Measurements from ENCODE around the gene ATP5MC3. TPM values are rescaled to one million over a fixed set of nuclear protein-coding genes. Genes with fewer than 3 reads are reported as not detected.
"Not testable (repeated sequence)": the region's sequence is repeated elsewhere in the genome, so short reads cannot be mapped to it uniquely, and the experiment has no call there.

ATP5MC3 gene
- total RNA-seq (2014; rRNA removed; shearing (Covaris generic)) = 334 and 437 TPM in 2 replicates

DNA sequence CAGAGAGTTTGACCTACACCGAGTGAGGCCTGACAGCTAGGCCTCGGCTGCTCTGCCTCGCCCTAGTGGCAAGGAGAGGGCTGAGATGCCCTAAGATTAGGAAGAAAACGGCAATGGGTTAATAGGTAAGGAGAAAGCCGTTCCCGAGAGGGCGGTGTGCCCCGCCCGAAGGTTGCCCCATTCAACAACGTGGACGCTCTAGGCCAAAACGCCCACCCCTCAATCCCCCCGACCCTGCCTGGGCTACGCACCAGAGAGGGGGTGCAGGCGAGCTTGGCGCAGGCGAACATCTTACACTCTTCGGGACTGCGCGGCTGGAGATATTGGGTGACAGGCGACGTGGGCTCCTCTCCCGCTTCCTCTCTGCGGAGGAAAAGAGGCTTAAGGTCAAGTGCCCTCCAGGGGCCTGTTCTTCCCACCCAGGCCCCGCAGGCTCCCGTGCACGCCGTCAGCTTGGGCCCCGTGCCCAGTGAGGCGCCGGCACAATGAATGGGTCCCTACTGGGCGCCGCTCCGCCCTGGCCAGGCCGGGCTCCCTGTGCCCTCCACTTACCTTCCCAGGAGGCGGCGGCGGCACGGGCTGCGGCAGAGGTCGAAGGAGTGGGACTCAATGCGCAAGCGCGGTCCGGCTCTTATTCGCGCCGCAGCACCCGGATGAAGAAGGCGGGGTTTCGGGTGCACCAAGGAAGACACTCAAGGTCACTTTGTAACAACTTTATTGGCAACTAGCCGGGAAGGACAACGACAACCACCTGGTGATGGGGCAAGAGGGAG, at the start of gene ATP5MC3:
Gene ATP5MC3, minus strand, starts transcription at position 607 of the 773 bp plus-strand sequence. Its CDS starts 317 bp downstream, at position 290.
- H3K36me3 ChIP-seq (replicated peaks; ENCODE audit: control insufficient read depth, insufficient read depth, low read length) = peaks cover 9% of the 10 kb centered on the region
- H3K27me3 ChIP-seq (ENCODE audit: control insufficient read depth, insufficient read depth, low read length) = no peaks in the 10 kb centered on the region
- DNase-seq = peak; percentile 90
- peak within 1 kb of the TSS; percentile 92 for H3K4me3 ChIP-seq (ENCODE audit: insufficient read depth, low read depth, low read length)

DNA sequence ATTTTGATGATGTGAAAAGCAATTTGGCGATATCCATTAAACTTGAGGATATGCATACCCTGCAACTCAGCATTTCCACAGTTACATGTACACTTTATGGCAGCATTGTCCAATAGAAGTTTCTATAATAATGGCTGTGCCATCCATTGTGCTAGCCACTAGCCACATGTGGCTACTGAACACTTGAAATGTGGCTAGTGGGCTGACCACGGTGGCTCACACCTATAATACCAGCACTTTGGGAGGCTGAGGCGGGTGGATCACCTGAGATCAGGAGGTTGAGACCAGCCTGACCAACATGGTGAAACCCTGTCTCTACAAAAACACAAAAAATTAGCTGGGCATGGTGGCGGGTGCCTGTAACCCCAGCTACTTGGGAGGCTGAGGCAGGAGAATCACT, 47.1 kb upstream of the ATP5MC3 start:
- not testable (repeated sequence) for H3K27me3 ChIP-seq (ENCODE audit: control insufficient read depth, insufficient read depth, low read length); H3K36me3 ChIP-seq (replicated peaks; ENCODE audit: control insufficient read depth, insufficient read depth, low read length); H3K4me3 ChIP-seq (ENCODE audit: insufficient read depth, low read depth, low read length); DNase-seq

DNA sequence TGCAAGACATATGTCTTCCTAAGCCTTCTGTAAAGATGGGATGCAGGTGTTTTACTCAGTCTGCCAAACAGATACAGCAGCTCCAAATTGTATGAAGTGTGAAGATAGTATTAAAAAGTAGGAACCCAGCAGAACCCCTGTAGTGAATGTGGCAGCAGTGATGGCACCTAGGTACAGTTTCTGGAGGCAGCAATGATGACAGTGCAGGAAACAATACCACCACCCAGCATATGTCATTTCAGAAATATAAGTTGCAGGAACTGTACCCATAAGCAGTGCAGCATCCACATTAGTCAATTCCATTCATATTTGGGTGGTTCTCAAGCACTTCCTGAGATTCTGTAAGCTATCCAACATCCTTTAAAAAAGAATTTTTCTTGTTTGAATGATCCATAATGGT, 46.7 kb upstream of the ATP5MC3 start:
- Histone ChIP-seq H3K4me3 (ENCODE audit: insufficient read depth, low read depth, low read length) (no peak overlapping the region), H3K27me3 (ENCODE audit: control insufficient read depth, insufficient read depth, low read length) (no peaks in the 10 kb centered on the region), H3K36me3 (replicated peaks; ENCODE audit: control insufficient read depth, insufficient read depth, low read length) (no peaks in the 10 kb centered on the region)
- no peak for DNase-seq

DNA sequence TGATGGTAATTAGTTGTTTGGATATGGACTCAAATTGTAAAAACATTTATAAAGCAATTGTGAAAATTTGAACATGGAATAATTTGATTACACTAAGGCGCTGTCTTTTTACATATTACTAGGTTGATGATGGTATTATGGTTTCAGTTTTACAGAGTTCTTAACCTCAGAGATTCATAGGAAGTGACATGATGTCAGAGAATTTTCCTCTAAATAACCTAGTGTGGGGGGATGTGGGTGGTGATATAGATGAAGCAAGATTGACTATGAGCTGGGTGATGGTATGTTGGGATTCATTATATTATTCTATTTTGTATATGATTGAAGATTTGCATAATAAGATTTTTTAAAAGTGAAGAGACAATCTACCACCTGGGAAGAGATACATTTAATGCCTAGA, 45.9 kb upstream of the ATP5MC3 start:
- H3K4me3 ChIP-seq (ENCODE audit: insufficient read depth, low read depth, low read length) = no peak overlapping the region
- no peak for DNase-seq
- no peaks in the 10 kb centered on the region for H3K27me3 ChIP-seq (ENCODE audit: control insufficient read depth, insufficient read depth, low read length)
- H3K36me3 ChIP-seq (replicated peaks; ENCODE audit: control insufficient read depth, insufficient read depth, low read length) = no peaks in the 10 kb centered on the region

DNA sequence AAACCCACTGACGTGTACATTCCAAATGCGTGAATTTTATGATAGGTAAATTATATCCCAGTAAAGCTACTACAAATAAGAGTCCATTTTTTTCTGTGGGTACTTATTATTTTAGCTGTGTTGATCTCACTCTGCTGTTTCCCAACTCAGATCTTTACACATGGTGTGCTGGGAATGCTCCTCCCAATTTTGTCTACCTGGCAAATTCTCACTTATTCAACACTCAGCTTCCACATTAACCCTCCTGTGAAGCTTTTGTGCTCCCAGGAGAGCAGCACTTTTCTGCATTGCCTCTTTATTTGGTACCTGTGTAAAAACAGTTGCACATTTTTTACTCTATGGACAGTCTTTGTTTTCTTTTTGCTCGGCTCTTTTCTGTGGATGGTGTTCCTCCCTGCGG, 38.6 kb upstream of the ATP5MC3 start:
- H3K36me3 ChIP-seq (replicated peaks; ENCODE audit: control insufficient read depth, insufficient read depth, low read length) = no peaks in the 10 kb centered on the region
- H3K27me3 ChIP-seq (ENCODE audit: control insufficient read depth, insufficient read depth, low read length) = no peaks in the 10 kb centered on the region
- no peak for DNase-seq

DNA sequence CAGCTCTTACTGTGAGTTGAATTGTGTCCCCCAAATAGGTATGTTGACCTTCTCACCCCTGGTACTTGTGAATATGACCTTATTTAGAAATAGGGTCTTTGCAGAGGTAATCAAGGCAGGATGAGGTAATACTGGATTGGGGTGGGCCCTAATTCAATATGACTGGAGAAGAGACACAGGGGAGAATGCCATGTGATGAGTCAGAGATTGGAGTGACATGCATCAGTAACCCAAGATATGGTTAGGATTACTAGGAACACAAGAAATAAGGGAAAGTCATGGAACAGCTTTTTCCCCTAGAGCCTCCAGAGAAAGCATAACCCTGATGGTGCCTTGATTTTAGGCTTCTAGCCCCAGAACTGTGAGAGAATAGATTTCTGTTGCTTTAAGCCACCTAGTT, 37.0 kb upstream of the ATP5MC3 start:
- Histone ChIP-seq H3K4me3 (ENCODE audit: insufficient read depth, low read depth, low read length) (no peak overlapping the region), H3K27me3 (ENCODE audit: control insufficient read depth, insufficient read depth, low read length) (no peaks in the 10 kb centered on the region), H3K36me3 (replicated peaks; ENCODE audit: control insufficient read depth, insufficient read depth, low read length) (no peaks in the 10 kb centered on the region)
- DNase-seq = no peak

More for the DNA sequence above, 38.6 kb upstream of the ATP5MC3 start:
- no peak overlapping the region for H3K4me3 ChIP-seq (ENCODE audit: insufficient read depth, low read depth, low read length)

DNA sequence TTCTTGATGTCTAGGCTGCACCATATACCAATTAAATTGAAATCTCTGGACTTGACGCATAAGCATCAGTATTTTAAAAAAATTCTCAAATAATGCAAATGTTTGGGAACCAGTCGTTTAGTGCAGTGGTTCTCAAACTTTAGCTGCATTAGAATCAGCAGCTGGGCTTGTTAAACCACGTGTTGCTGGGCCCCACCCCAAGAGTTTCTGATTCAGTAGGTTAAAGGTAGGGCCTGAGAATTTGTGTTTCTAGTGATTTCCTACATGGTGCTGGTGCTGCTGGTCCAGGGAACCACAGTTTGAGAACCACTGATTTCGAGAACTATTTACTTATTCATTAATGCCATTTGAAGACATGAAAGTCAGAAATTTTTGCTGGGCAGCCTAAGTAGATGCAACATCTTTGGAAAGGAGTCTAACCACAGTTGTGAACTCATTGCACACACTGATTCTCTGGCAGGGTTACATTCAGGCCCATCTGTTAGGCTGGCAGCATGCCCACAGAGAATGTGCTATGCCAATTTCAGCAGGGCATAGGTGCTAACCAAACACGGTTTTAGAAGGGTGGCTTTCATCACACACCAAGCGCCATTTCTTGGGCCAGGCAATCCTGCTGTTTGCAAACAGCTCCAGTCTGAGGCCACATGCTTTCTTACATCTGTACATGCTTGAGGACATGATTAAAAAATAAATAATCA, 26.4 kb upstream of the ATP5MC3 start:
- no peak for DNase-seq
- no peak overlapping the region for H3K4me3 ChIP-seq (ENCODE audit: insufficient read depth, low read depth, low read length)
- no peaks in the 10 kb centered on the region for H3K36me3 ChIP-seq (replicated peaks; ENCODE audit: control insufficient read depth, insufficient read depth, low read length)
- no peaks in the 10 kb centered on the region for H3K27me3 ChIP-seq (ENCODE audit: control insufficient read depth, insufficient read depth, low read length)

DNA sequence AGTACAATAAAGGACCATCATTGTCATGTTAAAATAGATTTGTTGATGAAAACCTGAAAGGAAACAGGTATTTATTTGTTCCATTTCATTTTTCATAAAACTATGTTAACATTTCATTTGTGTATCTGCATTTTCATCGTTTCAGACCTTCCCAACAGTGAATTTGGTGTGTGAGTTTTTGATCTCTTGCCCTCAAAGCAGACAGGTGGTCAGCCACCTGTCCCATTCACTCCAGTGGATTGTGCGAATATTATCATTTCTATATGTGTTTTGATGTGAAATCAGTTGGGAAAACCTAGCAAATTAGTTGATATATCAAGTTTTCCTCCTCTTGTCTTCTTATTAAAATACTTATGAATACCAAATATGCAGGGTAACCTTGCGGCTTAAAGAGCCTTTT, 25.4 kb upstream of the ATP5MC3 start:
- no peak for DNase-seq
- Histone ChIP-seq H3K36me3 (replicated peaks; ENCODE audit: control insufficient read depth, insufficient read depth, low read length) (no peaks in the 10 kb centered on the region), H3K27me3 (ENCODE audit: control insufficient read depth, insufficient read depth, low read length) (no peaks in the 10 kb centered on the region), H3K4me3 (ENCODE audit: insufficient read depth, low read depth, low read length) (no peak overlapping the region)

DNA sequence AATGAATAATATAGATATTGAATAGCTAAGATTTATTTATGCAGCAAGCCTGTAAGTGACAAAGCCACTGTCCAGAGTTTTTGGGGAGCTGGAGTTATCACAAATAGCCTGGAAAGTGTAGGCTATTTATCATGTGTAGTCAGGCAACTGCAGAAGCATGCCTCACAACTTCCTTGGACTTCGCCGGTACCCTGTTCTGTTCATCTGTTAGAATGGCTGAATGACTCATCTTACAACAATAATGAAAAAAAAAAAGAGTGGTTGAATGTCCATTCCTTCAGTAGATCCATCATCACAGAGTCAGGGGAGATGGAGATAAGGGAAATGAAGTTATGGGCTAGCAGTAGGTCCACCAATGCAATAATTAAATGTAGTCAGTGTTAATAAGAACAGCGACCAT, 24.0 kb upstream of the ATP5MC3 start:
- H3K4me3 ChIP-seq (ENCODE audit: insufficient read depth, low read depth, low read length) = no peak overlapping the region
- no peak for DNase-seq
- no peaks in the 10 kb centered on the region for H3K27me3 ChIP-seq (ENCODE audit: control insufficient read depth, insufficient read depth, low read length)
- H3K36me3 ChIP-seq (replicated peaks; ENCODE audit: control insufficient read depth, insufficient read depth, low read length) = no peaks in the 10 kb centered on the region

DNA sequence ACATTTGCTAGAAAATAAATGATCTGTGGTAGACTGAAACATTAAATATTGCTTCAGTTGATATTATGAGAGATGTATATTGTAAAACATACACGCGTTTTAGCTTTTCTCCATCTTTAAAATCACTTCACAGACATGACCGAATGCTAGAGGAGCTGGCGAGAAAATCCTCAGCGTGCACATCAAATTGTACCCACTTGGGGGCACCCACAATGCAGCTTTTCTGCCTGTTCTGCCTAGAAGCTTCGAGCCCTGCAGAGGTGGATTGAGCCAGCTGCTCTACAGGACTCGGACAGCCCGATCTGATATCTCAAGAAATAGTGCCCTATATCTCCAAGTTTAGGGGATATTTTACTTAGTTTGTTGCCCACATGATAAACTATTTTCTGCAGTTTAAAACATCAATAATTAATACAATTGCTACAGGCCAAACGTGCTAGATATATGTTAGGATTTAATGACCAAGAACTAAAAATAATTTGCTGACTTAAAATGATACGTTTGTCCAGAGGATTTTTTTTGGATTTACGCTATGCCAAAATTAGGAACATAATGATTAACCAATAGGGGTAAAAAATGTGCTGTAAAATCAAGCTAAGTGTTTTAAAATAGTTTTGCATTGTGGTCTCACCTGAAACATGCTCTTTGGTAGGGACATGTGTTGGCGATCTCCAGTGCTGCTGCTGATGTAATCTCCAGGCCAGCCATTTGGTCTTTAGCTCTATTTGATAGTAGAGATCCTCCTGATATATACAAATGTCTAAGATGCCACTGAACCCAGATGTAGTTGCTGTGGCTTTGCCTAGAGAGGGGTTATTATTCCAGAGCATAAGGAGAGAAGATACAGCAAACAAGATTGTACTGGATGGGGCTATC, 22.3 kb upstream of the ATP5MC3 start:
- Histone ChIP-seq H3K27me3 (ENCODE audit: control insufficient read depth, insufficient read depth, low read length) (no peaks in the 10 kb centered on the region), H3K36me3 (replicated peaks; ENCODE audit: control insufficient read depth, insufficient read depth, low read length) (no peaks in the 10 kb centered on the region), H3K4me3 (ENCODE audit: insufficient read depth, low read depth, low read length) (no peak overlapping the region)
- peak; percentile 52 for DNase-seq

DNA sequence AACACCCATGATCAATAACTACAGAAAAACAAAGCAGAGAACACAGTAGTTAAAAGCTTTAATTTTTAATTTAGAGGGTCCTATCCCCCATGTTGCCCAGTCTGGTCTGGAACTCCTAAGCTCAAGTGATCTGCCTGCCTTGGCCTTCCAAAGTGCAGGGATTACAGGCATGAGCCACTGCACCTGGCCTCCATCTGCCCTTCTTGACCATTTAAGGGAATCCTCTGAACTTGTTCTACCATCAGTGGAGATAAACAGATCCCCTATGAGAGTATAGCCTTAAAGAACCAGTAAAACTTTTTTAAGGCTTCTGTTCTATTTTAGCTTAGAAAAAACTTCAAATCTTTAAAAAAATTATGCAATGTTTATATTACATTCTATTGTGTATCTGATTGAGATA, 13.5 kb upstream of the ATP5MC3 start:
- H3K36me3 ChIP-seq (replicated peaks; ENCODE audit: control insufficient read depth, insufficient read depth, low read length) = no peaks in the 10 kb centered on the region
- H3K27me3 ChIP-seq (ENCODE audit: control insufficient read depth, insufficient read depth, low read length) = no peaks in the 10 kb centered on the region
- H3K4me3 ChIP-seq (ENCODE audit: insufficient read depth, low read depth, low read length) = no peak overlapping the region
- no peak for DNase-seq

DNA sequence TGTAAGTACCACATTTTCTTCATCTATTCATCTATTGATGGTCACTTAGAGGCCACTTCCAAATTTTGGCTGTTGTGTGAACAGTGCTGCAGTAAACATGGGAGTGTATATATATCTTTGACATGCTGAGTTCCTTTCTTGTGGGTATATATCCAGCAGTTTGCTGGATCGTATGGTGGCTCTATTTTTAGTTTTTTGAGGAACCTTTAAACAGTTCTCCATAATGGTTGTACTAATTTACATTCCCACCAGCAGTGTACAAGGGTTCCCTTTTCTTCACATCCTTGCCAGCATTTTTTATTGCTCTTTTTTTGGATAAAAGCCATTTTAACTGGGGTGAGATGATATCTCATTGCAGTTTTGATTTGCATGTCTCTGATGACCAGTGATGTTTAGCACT, 7.3 kb upstream of the ATP5MC3 start:
- Histone ChIP-seq H3K36me3 (replicated peaks; ENCODE audit: control insufficient read depth, insufficient read depth, low read length) (no peaks in the 10 kb centered on the region), H3K4me3 (ENCODE audit: insufficient read depth, low read depth, low read length) (no peak overlapping the region), H3K27me3 (ENCODE audit: control insufficient read depth, insufficient read depth, low read length) (no peaks in the 10 kb centered on the region)
- DNase-seq = no peak

DNA sequence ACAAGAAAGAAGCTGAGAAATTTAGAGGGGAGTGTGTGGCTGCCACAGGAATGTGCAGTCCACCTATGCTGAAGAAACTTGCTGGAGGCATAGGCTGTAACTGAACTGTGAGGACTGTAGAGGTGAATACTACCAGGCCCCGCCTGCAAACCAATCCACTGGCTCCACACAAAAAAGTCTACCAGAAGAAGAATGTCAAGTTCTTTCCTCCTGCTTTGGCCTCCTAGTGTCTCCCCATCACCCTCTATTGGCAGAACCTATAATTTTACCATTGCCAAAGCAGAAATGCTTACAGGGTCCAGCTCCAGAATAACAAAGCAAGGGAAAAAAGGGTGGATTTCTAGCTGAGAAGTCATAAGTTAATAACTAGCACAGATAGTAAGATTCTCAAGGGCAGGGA, 5.9 kb upstream of the ATP5MC3 start:
- Histone ChIP-seq H3K27me3 (ENCODE audit: control insufficient read depth, insufficient read depth, low read length) (no peaks in the 10 kb centered on the region), H3K36me3 (replicated peaks; ENCODE audit: control insufficient read depth, insufficient read depth, low read length) (no peaks in the 10 kb centered on the region), H3K4me3 (ENCODE audit: insufficient read depth, low read depth, low read length) (no peak overlapping the region)
- DNase-seq = peak; percentile 32

DNA sequence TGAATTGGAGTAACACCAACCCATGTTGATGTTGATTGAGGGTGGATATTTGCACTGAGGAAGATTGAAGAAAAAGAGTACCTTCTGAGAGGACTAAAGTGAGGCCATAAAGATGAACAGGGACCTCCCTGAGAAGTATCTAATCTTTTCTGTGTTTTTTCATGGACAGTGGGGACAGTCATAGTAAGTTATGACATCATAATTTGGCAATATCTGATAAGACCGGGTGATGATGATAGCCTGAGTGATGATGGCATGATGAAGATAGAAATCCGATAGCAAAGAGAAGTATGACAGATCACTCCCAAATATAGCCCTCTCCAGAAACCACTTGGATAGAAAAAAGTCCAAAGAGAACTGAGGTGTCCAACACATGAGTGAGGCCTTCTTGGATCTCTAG, 2.2 kb upstream of the ATP5MC3 start:
- no peak overlapping the region for H3K4me3 ChIP-seq (ENCODE audit: insufficient read depth, low read depth, low read length)
- no peaks in the 10 kb centered on the region for H3K27me3 ChIP-seq (ENCODE audit: control insufficient read depth, insufficient read depth, low read length)
- no peak for DNase-seq
- H3K36me3 ChIP-seq (replicated peaks; ENCODE audit: control insufficient read depth, insufficient read depth, low read length) = peaks cover 7% of the 10 kb centered on the region
